AG10803 (cell line): ENCODE measurements around the gene C4BPA.

ENCODE experiments used
- DNase-seq: peaks from one replicate; pipeline ENCODE4 v3.0.0; 2010; ENCODE audit warnings: low read depth
- H3K4me3 ChIP-seq: 2 replicates; pipeline ENCODE4 v1.5.1; 2011; ENCODE audit warnings: mild to moderate bottlenecking, low read length, control low read depth
- TF ChIP-seq, protein P1 (sequence below): conservative IDR thresholded peaks from 2 replicates; pipeline ENCODE4 v1.5.1; 2011; ENCODE audit warnings: mild to moderate bottlenecking, low read length, control low read depth, inconsistent platforms

Gene C4BPA

DNA sequence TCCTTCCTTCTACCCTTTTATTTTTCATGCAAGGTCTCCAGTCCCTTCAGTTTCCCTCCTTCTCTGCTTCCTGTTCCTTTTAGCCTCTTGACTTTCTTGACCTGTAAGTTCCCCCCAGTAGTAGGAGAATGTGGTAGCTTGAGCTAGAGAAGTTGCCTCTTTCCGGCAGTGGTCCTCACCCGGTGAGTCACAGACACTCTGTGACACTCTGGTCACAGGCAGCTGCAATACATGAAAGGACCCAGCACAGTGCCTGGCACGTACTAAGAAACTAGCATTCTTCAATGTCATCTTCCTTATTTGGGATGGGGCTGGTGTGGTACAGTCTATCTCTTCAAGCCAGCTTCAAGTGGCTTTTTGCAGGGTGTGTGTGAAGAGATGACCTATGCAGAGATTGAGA, 35.0 kb upstream of the C4BPA start:
- no peak for DNase-seq
- no peak overlapping the region for H3K4me3 ChIP-seq
- TF ChIP-seq, protein P1, sequence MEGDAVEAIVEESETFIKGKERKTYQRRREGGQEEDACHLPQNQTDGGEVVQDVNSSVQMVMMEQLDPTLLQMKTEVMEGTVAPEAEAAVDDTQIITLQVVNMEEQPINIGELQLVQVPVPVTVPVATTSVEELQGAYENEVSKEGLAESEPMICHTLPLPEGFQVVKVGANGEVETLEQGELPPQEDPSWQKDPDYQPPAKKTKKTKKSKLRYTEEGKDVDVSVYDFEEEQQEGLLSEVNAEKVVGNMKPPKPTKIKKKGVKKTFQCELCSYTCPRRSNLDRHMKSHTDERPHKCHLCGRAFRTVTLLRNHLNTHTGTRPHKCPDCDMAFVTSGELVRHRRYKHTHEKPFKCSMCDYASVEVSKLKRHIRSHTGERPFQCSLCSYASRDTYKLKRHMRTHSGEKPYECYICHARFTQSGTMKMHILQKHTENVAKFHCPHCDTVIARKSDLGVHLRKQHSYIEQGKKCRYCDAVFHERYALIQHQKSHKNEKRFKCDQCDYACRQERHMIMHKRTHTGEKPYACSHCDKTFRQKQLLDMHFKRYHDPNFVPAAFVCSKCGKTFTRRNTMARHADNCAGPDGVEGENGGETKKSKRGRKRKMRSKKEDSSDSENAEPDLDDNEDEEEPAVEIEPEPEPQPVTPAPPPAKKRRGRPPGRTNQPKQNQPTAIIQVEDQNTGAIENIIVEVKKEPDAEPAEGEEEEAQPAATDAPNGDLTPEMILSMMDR = no peak

DNA sequence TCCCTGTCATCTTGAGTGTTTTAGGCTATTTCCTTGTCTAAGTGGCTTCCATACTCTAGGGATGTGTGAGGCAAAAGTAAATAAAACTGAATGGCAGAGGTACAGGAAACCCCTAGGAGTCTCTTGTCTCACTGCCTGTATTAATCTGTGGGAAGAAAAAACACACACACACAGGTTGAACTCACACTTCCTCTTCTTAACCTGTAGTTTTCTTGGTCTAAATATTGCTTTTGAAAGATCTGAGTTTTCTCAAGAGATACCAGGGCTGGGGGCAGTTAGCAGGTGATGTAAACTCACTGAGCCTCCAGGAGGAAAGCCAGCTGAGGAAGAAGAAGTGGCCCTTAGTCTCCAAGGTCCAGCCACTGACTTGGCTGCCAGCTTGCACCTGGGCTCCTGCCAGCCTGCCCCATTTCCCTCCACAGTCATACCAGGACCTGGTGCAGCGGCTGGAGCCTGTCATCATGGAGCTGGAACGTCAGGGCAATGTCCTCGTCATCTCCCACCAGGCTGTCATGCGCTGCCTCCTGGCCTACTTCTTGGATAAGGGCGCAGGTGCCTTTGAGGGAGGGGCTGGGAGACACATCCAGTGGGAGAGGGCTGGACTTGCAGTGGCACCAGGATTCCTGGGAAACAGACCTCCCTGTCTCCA, 34.1 kb upstream of the C4BPA start:
- no peak overlapping the region for H3K4me3 ChIP-seq
- DNase-seq = no peak
- TF ChIP-seq, protein P1 = no peak

DNA sequence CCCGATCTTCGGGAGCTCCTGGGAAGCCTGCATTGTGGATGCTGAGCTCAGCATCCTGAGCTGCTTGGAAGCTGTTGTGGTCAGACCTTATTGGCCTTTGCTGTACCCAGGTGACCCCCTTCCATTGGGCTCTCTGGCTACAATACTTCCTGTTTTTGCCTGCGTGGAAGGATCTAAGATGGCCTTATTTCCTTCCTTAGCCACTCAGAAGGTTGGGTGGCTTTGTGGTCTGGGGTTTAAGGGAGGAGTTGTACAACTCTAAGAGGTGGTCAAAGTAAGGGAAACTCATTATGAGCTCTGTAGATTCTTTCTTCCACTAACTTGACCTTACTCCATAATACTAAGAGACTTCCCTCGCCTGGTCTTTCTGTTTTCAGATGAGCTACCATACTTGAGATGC, 33.2 kb upstream of the C4BPA start:
- no peak overlapping the region for H3K4me3 ChIP-seq
- TF ChIP-seq, protein P1 = no peak
- no peak for DNase-seq

DNA sequence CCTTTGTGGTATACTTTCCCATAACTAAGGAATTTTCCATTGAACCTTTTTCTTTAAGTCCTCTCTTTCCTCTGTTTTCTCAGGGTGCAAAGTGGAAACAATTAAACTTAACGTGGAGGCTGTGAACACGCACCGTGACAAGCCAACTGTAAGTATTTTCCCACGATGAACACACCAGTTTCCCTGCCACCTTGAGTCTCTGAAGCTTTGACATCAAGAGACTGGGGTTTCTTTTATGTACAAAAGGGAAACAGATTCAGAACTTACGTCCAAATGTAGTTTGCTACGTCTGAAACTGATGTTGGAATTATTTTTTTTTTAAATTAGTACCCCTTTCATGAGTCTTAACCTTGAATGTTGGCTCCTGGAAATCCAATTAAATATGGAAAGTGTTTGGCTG, 32.6 kb upstream of the C4BPA start:
- H3K4me3 ChIP-seq = no peak overlapping the region
- no peak for DNase-seq
- TF ChIP-seq, protein P1 = no peak

DNA sequence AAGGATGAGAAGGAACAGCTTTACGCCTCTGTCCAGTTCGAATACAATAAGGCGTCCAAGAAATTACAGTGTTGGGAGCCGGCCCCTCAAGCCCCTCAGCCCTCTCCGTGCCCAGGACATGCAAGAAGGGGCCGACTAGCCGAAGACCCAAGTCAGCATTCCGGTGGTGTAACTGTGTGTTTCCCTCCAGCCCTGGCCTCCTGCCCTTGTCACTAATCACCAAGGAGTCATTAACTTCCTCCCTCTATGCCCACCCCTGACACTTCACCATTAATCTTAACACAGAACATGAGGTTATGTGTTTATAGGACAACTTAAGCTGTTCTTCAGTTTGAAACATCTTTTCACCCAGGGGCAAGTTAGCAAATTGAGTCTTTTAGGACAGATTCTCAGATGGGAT, 31.8 kb upstream of the C4BPA start:
- no peak overlapping the region for H3K4me3 ChIP-seq
- DNase-seq = no peak
- TF ChIP-seq, protein P1 = no peak

DNA sequence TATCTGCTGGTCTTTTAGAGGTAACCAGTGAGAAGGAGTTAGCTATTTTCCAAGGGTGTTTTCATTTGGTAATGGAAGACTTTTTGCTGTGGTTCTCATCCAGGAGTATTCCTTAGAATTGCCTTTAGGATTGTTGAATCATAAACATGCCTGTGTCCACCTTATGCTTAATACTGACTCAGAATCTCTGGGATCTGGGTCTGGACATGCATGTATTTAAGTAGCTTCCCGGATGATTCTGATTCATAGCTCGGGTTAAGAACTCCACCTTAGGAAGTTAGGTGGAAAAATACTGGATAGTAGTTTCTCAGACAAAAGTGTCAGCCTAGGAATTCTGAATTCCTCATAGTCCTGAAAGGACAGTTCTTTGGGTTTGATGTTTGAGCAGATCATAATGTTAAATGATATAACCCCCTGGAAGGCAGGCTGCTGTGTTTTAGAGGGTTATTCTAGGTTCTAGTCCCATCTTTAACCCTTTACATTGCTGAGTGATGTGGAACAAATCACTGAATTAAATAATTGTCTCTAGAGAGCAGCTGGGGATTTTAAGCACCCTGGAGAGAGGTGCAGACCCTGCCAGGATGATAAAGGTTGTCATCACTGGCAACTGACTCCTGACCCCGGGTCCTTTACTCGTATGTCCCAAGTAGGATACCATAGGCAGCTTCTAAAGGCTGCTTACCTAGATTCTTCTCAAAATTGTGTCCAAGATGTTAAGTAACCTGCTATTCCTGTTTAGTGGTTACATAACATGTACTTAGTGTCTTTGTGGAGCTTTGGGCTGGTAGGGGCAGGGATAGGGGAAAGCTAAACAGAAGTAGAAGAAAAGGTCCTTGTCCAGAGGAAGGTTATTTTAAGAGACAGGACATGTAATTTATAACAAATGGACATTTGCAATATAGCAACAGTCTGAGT, 29.9 kb upstream of the C4BPA start:
- TF ChIP-seq, protein P1 = no peak
- H3K4me3 ChIP-seq = no peak overlapping the region
- DNase-seq = no peak
